C1 segment of cervical spinal cord (tissue), 14 donors: Measurements from ENCODE around the gene TEX2.
A peak's percentile ranks its signal among the peaks of the same experiment; 100 is the strongest.
"Not testable (repeated sequence)": the region's sequence is repeated elsewhere in the genome, so short reads cannot be mapped to it uniquely, and the experiment has no call there.

Experiments
- DNase-seq, 14 donors: peaks; one replicate each; lab custom pipeline; 2025; lab: John Stamatoyannopoulos, UW

Gene TEX2

GRCh38 chr17:64264891-64265290 lies 1.8 kb upstream of the TEX2 start:
- no peak for DNase-seq

- peak in 8 of 14 donors; percentile 24 to 63 (median 56) for DNase-seq
Observed at GRCh38 chr17:64262198-64262999, 661 bp downstream of the TEX2 start.

GRCh38 chr17:64261417-64262145 lies 1.5 kb downstream of the TEX2 start:
- no peak for DNase-seq

- DNase-seq: no peak
Observed at GRCh38 chr17:64260886-64261285, 2.2 kb downstream of the TEX2 start.

- DNase-seq: no peak
Observed at GRCh38 chr17:64259922-64260321, 3.1 kb downstream of the TEX2 start.

DNA sequence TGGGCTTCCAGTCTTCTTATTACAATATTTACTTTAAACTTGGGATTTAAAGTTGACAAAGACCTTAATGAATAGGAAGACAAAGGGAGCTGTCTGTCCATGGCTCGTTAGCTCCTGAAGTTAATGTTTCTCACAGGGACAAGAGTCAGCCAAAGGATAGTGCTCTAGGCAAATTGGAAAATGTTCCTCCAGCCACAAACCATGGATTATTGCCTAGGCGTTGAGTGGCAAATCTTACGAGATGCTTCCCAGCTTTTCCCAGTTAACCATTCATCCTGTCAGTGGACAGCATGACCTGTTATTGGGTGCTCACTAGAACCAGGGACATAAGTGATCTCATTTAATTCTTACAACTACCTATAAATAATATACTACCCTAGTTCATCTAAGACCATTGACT lies 3.6 kb downstream of the TEX2 start:
- no peak for DNase-seq

DNA sequence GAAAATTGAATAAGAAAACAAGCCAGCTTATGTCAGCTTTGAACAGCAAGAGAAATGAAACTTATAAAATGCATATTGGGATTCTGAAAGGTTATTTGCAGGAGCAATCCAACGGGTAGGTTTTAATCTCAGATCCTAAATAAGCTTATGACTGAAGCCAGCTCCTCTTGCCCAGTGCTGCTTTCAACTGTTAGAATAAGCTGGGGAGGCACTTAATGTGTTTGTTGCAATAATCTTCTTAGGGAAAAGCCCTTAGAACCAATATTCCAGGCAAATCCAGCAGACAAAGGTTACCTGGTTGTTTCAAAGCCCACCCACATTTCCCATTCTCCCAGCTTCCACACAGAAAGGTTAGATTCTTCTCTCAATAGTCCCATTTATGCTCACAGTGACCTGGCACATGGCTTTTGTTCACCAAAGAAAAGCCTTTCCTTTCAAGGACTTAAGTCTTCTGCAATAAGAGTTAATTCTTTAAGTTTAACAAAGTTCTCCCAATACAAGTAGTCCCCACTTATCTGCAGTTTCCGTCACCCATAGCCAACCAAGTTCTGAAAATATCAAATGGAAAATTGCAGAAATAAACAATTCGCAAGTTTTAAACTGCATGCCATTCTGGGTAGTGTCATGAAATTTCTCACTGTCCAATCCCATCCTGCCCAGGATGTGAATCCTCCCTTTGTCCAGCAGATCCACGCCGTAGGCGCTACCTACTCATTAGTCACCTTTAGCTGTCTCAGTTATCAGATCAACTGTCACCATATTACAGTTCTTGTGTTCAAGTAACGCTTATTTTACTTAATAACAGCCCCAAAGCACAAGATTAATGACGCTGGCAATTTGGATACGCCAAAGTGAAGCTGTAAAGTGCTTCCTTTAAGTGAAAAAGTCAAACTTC lies 5.9 kb downstream of the TEX2 start:
- no peak for DNase-seq

DNA sequence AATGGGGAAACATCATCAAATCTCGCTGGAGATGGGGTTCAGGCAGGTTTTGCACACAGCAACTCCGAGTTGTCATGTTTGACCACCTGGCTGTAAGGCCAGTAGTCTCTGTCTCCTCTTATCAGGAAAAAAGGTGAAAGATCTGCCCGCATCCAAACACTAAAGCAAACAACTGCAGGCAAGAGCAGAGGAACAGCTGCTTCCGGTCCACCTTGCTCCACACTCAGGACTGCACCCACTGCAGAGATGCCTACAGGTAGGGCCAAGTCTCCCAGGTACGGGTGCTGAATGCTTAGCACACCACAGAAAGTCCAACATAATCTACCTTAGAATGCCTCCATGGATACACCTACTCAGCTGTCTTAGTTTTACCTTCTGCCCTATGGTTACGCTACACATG lies 7.3 kb downstream of the TEX2 start:
- no peak for DNase-seq

DNA sequence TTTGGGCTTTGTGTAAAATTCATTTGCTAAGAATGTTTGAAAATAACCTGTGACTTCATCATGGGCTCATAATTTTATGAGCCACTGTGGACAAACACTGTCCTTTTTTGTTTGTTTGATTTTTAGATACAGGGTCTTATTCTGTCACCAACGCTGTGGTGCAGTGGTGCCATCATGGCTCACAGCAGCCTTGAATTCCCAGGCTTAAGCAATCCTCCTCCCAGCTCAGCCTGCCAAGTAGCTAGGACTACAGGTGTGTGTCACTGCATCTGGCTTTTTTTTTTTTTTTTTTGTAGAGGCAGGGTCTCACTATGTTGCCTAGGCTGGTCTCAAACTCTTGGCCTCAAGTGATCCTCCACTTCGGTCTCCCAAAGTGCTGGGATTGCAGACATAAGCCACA lies 8.3 kb downstream of the TEX2 start:
- no peak for DNase-seq

- no peak for DNase-seq
Observed at GRCh38 chr17:64253470-64253869, 9.6 kb downstream of the TEX2 start.

DNA sequence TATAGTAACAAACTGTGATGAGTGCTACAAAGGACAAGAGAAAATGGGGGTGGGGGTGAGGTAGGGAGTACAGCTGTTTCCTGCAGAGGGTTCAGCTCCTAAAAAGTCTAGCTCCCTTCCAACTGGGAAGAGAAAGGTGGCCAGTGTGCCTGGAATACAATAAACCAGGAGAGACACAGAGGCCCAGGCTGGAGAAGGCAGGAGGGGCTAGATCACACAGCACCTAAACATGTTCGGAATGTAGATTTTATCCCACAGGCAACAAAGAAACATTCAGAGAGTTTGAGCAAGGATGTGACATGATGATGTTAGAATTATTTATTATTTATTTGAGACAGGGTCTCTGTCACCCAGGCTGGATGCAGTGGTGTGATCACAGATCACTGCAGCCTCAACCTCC lies 10.2 kb downstream of the TEX2 start:
- DNase-seq: no peak

DNA sequence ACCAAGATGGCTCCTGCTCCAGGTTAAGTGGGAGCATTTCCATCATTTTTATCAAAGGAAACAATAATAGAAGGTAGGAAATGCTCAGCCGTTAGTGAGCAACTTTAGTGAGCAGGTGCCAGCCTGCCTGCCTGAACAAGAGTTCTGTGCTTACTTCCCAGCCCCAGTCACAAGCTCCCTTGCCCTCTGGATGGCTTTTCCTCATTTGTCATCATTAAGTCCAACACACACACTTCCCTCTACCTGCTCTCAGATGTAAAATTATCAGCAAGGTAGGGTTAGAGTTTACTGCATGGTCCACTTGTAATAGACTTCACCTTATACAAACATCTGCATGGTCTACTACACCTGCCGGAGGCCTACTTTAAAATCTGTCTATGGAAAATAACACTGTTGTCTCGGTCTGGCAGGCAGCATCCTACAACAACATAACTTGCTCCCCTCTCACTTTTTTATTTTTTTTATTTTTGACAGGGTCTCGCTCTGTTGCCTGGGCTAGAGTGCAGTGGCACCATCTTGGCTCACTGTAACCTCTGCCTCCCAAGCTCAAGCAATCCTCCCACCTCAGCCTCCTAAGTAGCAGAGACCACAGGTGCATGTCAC lies 12.7 kb downstream of the TEX2 start:
- DNase-seq: no peak

DNA sequence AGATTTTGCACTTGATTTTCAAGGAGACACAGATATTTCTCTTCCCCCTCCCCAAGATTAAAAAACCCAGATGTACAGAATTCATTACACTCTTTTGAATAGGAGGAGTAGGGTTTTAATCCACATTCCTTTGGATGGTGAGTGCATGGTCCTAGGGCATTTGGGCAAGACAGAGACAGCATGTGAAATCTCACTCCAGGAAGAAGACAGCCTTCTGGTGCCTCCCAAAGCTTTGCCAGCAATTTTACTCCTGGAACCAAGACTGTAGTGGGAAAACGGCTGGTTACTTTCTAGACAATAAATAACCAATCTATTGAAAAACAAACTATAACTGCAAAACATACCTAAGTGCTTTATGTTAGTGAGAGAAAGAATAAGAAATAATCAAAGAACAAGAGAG lies 15.2 kb downstream of the TEX2 start:
- peak in 1 of 14 donors; percentile 57 for DNase-seq

DNA sequence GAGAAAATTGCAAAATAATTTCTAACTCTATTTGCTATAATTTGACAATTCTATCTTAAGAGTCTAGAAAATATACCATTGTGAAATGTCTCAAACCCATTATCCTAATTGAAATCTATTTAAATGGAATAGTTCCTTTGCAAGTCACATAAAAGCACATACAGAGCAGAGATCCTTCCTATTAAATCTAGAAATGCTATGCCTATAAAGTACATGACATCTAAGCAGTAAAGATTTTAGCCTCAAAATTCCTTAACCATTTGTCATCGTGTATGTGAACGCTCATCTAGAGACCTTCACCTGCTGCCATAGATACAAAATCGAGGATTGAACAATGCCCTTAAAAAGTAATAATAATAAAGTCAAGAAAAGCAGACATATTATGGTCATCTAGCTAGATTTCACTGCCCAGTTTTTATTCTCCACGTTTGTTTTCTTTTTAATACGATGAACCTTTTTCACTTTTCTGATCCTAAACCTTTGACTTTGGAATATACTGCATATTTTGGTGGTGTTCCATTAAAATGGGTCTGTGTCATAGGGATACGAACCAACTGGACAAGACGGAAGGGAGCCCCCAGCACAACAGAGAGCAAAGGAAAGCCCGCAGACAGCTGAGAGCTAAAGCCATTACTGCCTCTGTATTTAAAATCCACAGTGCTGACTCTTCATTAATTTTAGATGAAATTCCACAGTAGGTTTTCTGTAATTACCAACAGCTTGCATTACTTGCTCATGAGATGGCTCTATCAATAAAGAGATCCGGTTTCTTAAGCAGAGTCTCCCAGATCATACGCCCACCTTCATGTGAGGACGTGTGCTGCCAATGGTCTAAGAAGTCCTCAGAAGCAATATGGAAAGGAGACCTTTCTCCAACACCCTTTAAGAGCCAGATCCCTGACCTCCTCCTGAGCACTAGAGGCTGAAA lies 17.6 kb downstream of the TEX2 start:
- no peak for DNase-seq

DNA sequence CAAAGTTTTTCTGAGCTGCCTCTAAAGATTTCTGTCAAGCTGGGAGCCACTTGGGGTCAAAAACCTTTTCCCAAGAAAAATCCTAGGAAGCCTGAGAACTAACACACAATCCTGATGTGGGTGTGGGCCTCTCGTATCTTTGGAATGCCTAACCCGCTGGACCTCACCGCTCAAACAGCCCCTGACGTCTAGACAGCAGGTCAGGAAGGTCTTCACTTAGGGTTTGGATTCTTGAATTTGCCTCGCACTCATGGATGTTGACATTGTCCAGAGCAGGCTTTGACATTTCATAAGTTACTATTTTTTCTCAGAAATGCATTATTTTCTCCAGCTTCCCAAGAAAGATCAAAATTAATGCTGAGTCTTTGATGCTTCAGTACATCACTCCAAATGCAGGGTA lies 18.9 kb downstream of the TEX2 start:
- no peak for DNase-seq

DNA sequence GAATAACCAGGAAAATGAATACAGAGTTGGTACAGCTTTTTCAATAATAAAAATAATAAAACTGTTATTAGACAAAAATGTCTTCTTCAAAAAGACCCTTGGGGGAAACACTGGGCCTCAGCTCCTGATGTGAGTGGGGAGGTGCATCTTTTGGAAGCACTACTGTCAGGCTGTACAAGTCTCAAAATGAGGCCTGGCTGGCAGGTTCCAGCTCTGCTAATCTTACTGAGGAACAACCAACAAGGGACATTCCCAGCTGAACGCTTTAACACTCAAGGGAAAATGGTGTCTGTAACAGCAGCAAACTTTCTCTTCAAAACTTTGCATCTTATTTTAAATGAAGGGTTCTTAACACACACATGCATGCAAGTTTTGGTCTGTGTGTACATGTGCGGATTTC lies 19.7 kb downstream of the TEX2 start:
- DNase-seq: no peak

DNA sequence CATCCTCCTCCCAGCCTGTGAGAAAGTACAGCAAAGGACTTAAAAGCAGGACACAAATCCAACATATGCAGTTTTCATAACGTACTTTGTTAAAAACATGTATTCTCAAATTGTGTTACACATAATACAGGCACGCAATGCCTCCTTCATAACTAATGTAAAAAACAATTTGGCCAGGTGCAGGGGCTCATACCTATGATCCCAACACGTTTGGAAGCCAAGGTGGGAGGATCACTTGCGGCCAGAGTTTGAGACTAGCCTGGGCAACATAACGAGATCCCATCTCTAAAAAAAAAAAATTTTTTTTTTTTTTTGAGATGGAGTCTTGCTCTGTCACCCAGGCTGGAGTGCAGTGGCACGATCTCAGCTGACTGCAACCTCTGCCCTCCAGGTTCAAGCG lies 20.4 kb downstream of the TEX2 start:
- no peak for DNase-seq

DNA sequence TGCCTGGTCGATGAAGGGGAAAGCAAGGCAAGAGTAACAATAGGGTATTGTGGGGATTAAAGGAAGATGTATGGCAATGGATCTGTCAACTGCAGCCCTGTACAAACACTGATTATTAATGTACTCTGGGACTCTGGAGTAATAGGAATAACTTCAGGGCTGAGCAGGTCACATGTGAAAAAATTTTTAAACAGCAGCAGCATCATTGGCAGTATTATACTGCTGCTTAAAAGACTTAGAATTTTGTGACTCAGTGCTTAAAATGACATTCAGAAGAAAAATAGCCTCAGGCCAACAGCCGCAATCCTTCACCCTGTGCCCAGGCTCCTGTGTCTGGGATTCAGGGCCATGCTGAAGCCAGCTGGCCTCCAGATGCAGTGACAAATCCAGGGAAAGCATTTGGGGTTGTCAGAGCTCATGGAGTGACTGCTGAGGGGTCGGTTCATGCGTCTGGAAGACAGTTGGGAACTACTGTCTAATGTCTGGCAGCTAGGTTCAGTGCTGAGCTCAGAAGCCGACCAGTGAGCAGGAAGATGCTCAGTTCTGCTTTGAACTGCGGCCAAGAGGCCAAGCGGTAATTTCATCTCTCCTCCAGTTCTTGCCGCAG lies 22.2 kb downstream of the TEX2 start:
- DNase-seq: peak in 9 of 14 donors; percentile 22 to 61 (median 33)

GRCh38 chr17:64240261-64240740 lies 22.8 kb downstream of the TEX2 start:
- peak in 1 of 14 donors; percentile 7 for DNase-seq

GRCh38 chr17:64238449-64238848 lies 24.6 kb downstream of the TEX2 start:
- not testable (repeated sequence) for DNase-seq
